ENCODE results near the gene PDAP1.

The PDAP1 gene

DNA sequence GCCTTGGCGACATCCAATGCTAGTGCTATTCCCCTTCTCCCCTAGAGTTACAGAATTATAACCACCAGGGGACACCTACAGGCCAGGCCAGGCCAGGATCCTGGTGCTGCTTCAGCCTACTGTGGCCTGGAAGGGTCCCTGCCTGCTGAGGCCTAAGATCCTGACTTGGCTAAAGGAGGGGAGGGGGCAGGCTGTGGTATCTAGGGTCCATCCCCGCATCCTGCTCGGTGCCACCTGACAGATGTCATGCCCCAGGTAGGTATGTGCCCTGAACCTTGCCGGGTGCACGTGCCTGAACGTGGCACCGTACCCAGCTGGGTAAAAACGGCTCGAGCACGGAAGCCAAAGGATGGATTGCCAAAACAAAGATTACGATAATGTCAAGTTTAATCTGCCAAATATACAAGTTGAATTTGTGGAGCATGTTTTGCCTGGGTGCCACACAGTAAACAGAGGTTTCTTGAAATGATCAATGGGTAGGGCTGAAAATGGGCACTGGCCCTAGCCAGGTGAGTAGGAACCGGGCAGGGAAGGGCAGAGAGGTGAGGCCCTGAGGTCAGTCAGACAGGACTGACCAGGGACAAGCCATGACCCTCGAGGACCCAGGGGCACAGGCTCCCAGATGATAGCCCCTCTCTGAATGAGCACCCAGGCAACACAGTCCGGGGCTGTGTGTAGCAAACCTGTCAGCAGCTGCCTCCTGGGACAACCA lies 12.6 kb downstream of the PDAP1 start:
- H3K9me3 Mint-ChIP-seq = no peaks in the 10 kb centered on the region
- peaks cover 43% of the 10 kb centered on the region for H3K4me1 Mint-ChIP-seq
- H3K27me3 Mint-ChIP-seq (ENCODE audit: low read depth, poor library complexity) = no peaks in the 10 kb centered on the region
- TF ChIP-seq, protein P1, sequence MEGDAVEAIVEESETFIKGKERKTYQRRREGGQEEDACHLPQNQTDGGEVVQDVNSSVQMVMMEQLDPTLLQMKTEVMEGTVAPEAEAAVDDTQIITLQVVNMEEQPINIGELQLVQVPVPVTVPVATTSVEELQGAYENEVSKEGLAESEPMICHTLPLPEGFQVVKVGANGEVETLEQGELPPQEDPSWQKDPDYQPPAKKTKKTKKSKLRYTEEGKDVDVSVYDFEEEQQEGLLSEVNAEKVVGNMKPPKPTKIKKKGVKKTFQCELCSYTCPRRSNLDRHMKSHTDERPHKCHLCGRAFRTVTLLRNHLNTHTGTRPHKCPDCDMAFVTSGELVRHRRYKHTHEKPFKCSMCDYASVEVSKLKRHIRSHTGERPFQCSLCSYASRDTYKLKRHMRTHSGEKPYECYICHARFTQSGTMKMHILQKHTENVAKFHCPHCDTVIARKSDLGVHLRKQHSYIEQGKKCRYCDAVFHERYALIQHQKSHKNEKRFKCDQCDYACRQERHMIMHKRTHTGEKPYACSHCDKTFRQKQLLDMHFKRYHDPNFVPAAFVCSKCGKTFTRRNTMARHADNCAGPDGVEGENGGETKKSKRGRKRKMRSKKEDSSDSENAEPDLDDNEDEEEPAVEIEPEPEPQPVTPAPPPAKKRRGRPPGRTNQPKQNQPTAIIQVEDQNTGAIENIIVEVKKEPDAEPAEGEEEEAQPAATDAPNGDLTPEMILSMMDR (IDR thresholded peaks at IDR 0.05) = no peak
- H3K27ac Mint-ChIP-seq = no peak overlapping the region
- no peak for DNase-seq
- no peak overlapping the region for H3K4me3 Mint-ChIP-seq
- peaks cover 28% of the 10 kb centered on the region for H3K36me3 Mint-ChIP-seq (ENCODE audit: low read depth)

DNA sequence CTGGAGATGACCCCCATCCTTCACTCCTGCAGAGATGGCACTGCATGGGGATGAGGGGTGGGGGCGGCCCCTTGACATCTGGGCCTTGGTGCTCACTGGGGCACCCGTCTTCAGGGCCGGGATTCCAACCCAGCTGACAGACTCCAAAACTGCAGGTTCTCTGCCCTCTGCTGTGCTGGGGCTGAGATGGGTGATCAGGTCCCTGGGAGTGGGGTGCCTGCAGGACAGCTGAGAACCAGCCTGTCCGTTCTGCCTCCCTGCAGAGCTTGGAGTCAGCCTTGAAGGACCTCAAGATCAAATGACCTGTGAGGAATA lies 14.3 kb downstream of the PDAP1 start:
- Mint-ChIP-seq H3K4me3 (peak overlapping the region; percentile 88), H3K27me3 (ENCODE audit: low read depth, poor library complexity) (no peaks in the 10 kb centered on the region), H3K4me1 (peaks cover 43% of the 10 kb centered on the region), H3K36me3 (ENCODE audit: low read depth) (peaks cover 22% of the 10 kb centered on the region), H3K9me3 (no peaks in the 10 kb centered on the region), H3K27ac (no peak overlapping the region)
- TF ChIP-seq, protein P1 (IDR thresholded peaks at IDR 0.05) = no peak
- DNase-seq = no peak

DNA sequence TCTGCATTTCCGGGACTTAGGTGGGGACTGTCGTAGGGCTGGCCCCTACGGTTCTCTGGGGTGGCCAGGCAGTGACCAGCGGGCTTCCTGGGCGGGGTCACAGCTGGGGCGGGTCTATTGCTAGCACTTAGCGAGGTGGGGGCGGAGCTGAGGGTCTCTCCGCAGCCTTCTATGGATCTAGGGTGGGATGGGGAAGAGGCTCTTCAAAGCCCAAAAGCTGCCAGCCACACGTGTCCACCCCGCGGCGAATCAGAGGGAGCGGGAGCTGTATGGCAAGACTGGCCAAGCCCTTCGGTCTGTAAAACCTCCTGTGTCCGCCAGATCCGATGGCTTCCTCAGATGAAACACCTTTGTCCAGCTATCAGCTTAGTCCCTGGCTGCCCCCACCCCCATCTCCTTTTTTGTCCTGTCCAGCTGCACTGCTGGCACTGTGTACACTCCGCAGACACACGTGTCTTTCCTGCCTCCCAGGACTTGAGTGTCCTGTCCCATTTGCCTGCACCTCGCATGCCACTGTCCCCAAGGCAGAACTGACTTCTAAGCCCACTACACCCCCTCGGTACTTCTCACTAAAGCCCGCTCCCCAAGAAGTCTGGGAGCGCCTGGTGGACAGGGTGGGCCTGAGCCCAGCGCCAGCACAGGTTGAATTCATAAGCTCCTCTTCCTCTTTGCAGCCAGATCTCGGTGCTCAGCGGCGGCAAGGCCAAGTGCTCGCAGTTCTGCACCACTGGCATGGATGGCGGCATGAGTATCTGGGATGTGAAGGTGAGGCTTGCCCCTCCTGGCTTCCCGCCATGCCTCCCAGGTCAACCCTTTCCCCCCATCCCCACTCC lies 14.8 kb downstream of the PDAP1 start:
- Mint-ChIP-seq H3K4me1 (peaks cover 43% of the 10 kb centered on the region), H3K36me3 (ENCODE audit: low read depth) (peaks cover 17% of the 10 kb centered on the region), H3K9me3 (no peaks in the 10 kb centered on the region), H3K4me3 (peak overlapping the region; percentile 88), H3K27ac (peak overlapping the region; percentile 98), H3K27me3 (ENCODE audit: low read depth, poor library complexity) (no peaks in the 10 kb centered on the region)
- DNase-seq = peak; percentile 88
- TF ChIP-seq, protein P1 (IDR thresholded peaks at IDR 0.05) = no peak

DNA sequence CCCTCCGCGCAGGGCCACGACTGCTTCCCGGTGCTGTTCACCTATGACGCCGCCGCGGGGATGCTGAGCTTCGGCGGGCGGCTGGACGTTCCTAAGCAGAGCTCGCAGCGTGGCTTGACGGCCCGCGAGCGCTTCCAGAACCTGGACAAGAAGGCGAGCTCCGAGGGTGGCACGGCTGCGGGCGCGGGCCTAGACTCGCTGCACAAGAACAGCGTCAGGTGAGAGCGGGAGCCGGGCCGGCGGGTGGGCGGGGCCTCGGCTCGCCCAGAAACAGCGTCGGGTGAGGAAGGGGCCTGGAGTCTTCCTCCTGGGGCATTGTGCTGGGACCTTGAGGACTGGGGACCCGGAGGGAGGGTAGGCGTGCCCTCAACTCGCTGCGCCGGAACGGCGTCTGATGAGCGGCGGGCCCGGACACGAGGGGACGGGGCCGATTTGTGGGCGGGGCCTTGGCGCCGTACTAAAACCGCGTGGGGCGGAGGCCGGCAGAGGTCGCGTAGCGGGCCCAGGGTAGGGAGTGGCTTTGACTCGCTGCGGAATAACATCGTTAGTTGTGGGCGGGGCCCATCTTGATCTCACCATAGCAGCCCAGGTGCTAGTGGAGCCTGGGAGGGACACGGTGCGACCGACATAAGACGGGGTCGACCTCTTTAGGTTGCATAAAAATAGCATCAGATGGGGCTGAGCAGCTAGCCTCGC lies 15.6 kb downstream of the PDAP1 start:
- H3K27me3 Mint-ChIP-seq (ENCODE audit: low read depth, poor library complexity) = no peaks in the 10 kb centered on the region
- peak overlapping the region; percentile 88 for H3K4me3 Mint-ChIP-seq
- peaks cover 40% of the 10 kb centered on the region for H3K4me1 Mint-ChIP-seq
- peaks cover 17% of the 10 kb centered on the region for H3K36me3 Mint-ChIP-seq (ENCODE audit: low read depth)
- H3K27ac Mint-ChIP-seq = peak overlapping the region; percentile 98
- no peaks in the 10 kb centered on the region for H3K9me3 Mint-ChIP-seq
- DNase-seq = peak; percentile 84
- TF ChIP-seq, protein P1 (IDR thresholded peaks at IDR 0.05) = no peak

DNA sequence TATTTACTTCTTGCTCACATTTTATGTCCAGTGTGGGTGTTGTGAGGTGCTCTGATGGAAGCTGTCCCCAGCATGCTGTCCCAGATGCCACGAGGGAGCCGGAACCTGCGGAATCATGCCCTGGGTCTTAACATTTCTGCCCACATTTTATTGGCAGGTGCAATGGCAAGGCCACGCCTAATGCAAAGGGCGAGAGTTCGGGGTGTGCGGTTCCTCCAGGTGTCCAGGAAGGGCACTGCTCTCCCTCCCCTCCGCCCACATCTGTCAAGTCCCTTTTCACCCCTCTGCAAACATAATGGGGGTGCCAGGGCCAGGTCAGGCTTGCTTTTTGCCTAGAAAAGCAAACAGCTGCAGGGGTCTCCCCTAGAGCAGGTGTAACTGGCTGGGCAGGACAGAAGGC lies 16.4 kb downstream of the PDAP1 start:
- Mint-ChIP-seq H3K9me3 (no peaks in the 10 kb centered on the region), H3K27me3 (ENCODE audit: low read depth, poor library complexity) (no peaks in the 10 kb centered on the region), H3K27ac (no peak overlapping the region), H3K4me3 (peak overlapping the region; percentile 71), H3K36me3 (ENCODE audit: low read depth) (peaks cover 15% of the 10 kb centered on the region), H3K4me1 (peaks cover 33% of the 10 kb centered on the region)
- TF ChIP-seq, protein P1 (IDR thresholded peaks at IDR 0.05) = no peak
- DNase-seq = no peak
